Cardiac muscle cell (in vitro differentiated cells and primary cell): ENCODE measurements around the gene KIF1A. TPM values are rescaled to one million over a fixed set of nuclear protein-coding genes. Genes with fewer than 3 reads are reported as not detected.

Experiments
- DNase-seq, 2 donors: peaks; one replicate each; pipeline versions ENCODE4 v3.0.0 to v3.0.0-alpha.2; 2010 to 2017; ENCODE audit warnings: low read depth in 1 of 2, low spot score in 1 of 2
- H3K27ac ChIP-seq: fragments of 200-600 bp; sonication (generic); 2 replicates; pipeline ENCODE4 v1.5.1; 2016
- H3K27me3 ChIP-seq: fragments of 200-600 bp; sonication (generic); 2 replicates; pipeline ENCODE4 v1.6.0; 2016; ENCODE audit warnings: control low read depth
- H3K36me3 ChIP-seq: fragments of 200-600 bp; sonication (generic); 2 replicates; pipeline ENCODE4 v1.5.1; 2016; ENCODE audit warnings: control low read depth
- H3K4me1 ChIP-seq: fragments of 200-600 bp; sonication (generic); 2 replicates; pipeline ENCODE4 v1.8.1; 2017; ENCODE audit warnings: low read depth, mild to moderate bottlenecking, mixed run types
- H3K4me3 ChIP-seq: fragments of 200-600 bp; sonication (generic); 2 replicates; pipeline ENCODE4 v1.5.1; 2016; ENCODE audit warnings: mild to moderate bottlenecking
- H3K9me3 ChIP-seq: fragments of 200-600 bp; sonication (generic); 2 replicates; pipeline ENCODE4 v1.5.1; 2017; ENCODE audit warnings: low read depth, mild to moderate bottlenecking, control low read depth
- CTCF ChIP-seq: IDR thresholded peaks from 2 replicates; pipeline ENCODE4 v1.5.1; 2012; ENCODE audit warnings: low read depth, mild to moderate bottlenecking, low read length
- polyA plus RNA-seq: library from polyadenylated mRNA; unstranded; fragments of >200 nt; fragmentation: Nextera tagmentation; extraction: Ambion mirVana; gene quantifications from 2 replicates; pipeline ENCODE4 v1.2.1, GENCODE V29; 2016
- total RNA-seq: library from RNA; depleted of rRNA; stranded (reverse); fragments of >200 nt; gene quantifications from 2 replicates; pipeline ENCODE4 v1.2.3, GENCODE V29; 2016

KIF1A gene
- total and polyA plus RNA-seq, 2 experiments from 2014 or later = 6.3 to 14.1 TPM

DNA sequence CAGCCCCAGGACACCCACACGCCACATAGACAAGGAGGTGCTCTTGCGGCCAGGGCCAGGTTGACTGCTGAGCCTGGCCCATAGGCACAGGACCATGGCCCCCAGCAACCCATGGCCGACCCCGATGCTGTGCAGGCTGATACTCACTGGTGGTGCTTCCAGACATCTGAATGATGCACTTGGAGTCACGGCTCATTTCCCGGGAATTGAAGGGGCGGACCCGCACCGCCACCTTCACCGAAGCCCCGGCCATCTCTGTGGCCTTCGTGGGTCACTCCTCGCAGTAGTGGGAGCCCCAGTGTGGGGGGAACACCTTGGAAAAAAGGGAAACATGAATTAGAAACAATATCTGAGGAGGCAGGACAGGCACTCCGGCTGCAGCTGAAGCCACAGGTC lies 22.5 kb downstream of the KIF1A start:
- no peaks in the 10 kb centered on the region for H3K36me3 ChIP-seq
- no peaks in the 10 kb centered on the region for H3K27me3 ChIP-seq

GRCh38 chr2:240796543-240797499 lies 23.2 kb downstream of the KIF1A start:
- DNase-seq = peak in 1 of 2 donors; percentile 22
- no peak for TF ChIP-seq CTCF
- no peaks in the 10 kb centered on the region for H3K9me3 ChIP-seq
- no peak overlapping the region for H3K4me3 ChIP-seq
- H3K27me3 ChIP-seq = no peaks in the 10 kb centered on the region
- peaks cover 9% of the 10 kb centered on the region for H3K4me1 ChIP-seq
- H3K27ac ChIP-seq = no peak overlapping the region
- H3K36me3 ChIP-seq = no peaks in the 10 kb centered on the region

More for the DNA sequence above, 22.5 kb downstream of the KIF1A start:
- Histone ChIP-seq H3K9me3 (no peaks in the 10 kb centered on the region), H3K4me3 (no peak overlapping the region), H3K4me1 (peaks cover 2% of the 10 kb centered on the region), H3K27ac (no peak overlapping the region)
- TF ChIP-seq CTCF = no peak
- no peak for DNase-seq

DNA sequence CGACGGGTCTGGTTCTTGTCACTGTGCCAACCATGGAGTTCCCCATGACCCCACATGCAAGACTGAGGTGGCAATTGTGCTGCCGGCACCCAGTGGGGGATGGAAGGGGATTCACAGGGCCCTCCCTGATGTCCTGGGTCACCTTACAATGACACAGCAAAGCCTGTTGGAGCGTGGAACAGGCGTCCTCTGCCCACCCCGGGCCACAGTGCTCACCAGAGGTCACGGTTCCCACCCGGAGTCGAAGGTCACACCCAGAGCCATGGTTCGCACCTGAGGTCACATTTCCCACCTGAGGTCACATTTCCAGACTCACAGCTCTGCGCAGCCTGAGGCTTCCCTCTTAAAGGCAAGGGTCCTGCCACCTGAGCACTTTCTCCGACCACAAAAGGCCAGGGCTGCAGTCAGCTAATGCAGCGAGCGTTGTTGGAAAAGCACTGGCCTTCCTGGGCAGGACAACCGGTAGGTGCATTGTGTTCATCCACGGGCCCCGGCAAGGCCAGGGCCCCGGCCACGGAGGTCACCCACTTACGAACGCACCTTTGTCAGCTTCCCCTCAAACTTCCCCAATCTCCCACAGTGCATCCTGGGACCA lies 24.0 kb downstream of the KIF1A start:
- Histone ChIP-seq H3K4me3 (no peak overlapping the region), H3K27me3 (no peaks in the 10 kb centered on the region), H3K36me3 (no peaks in the 10 kb centered on the region), H3K4me1 (peaks cover 12% of the 10 kb centered on the region), H3K27ac (no peak overlapping the region), H3K9me3 (no peaks in the 10 kb centered on the region)
- TF ChIP-seq CTCF = no peak
- no peak for DNase-seq

DNA sequence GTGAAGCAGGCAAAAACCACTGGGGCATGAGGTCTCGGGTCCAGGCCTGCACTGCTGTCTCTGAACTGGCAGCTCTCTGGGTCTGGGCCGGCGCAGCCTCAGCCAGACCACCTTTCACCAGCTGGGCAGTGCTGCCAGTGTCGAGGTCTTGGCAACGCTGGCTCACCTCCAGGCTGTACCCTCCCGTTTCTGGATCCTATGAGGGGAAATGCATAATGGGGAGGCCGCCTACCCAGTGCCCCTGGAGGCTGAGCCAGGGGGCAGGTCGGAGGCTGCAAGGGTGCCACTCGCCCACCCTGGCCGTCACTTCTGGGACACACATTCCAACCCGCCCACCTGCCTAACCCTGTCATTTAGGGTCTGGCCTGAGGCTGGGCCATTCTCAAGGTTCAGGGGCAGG lies 24.6 kb downstream of the KIF1A start:
- no peak for TF ChIP-seq CTCF
- H3K27me3 ChIP-seq = no peaks in the 10 kb centered on the region
- H3K4me1 ChIP-seq = peaks cover 12% of the 10 kb centered on the region
- H3K4me3 ChIP-seq = no peak overlapping the region
- no peak overlapping the region for H3K27ac ChIP-seq
- no peaks in the 10 kb centered on the region for H3K36me3 ChIP-seq
- no peak for DNase-seq
- no peaks in the 10 kb centered on the region for H3K9me3 ChIP-seq

- TF ChIP-seq CTCF = no peak
- no peak for DNase-seq
- no peak overlapping the region for H3K4me3 ChIP-seq
- no peaks in the 10 kb centered on the region for H3K36me3 ChIP-seq
- H3K27ac ChIP-seq = no peak overlapping the region
- H3K9me3 ChIP-seq = no peaks in the 10 kb centered on the region
- H3K27me3 ChIP-seq = no peaks in the 10 kb centered on the region
- H3K4me1 ChIP-seq = peaks cover 12% of the 10 kb centered on the region
Measured at GRCh38 chr2:240794178-240794721, 25.8 kb downstream of the KIF1A start.
